GM12891 (cell line): ENCODE results near the gene C9orf85.

Experiments
- POLR2A ChIP-seq: IDR thresholded peaks from 2 replicates; pipeline ENCODE4 v1.6.1; 2011; ENCODE audit warnings: low read depth, low read length, control low read depth
- POLR2AphosphoS5 ChIP-seq: IDR thresholded peaks from 2 replicates; pipeline ENCODE4 v1.6.1; 2011; ENCODE audit warnings: low read depth, low read length, control low read depth
- SPI1 ChIP-seq: IDR thresholded peaks from 2 replicates; pipeline ENCODE4 v1.6.1; 2011; ENCODE audit warnings: low read depth, low read length, control low read depth
- TAF1 ChIP-seq: IDR thresholded peaks from 2 replicates; pipeline ENCODE4 v1.6.1; 2011; ENCODE audit warnings: low read depth, low read length, control low read depth

DNA sequence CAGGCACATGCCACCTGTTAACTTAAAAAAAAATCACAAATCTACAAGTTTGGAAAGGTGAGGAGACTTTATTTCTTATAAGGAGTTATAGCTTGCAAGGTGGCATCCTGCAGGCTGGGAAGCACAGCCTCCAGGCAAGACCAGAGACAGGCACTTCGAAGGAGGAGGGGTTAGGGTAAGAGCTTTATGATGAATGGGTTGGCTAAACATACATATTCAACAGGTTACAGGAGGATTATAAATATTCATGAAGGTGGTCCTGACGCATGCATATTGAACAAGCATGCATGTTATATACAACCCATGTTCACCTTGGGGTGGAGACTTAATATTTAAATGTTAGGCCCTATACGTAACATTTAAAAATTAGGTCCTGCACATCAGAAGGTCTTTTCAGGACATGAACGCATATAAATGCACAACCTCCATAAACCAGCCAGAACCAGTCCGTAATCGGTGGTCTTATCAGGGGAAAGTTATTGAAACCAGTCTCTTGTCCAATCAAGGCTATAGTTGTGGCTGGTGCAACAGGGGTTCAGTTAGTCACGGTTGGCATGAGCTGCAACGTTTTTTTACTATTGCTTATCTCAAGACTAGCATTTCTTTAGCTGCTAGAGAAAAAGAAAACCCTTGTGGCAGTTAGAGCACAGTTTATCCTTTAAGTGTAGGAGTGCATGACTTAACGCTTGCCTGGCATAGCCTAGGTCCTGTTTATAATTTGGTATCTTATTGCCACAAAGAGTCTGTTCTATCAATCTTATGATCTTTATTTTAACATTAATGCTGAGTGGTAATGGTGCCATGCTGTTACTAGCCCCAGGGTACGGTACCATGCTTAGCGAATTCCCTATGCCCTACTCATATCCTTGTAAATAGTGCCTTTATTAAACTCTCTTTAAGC is 76.3 kb downstream of the C9orf85 start:
- TF ChIP-seq POLR2AphosphoS5 (no peak), POLR2A (no peak), SPI1 (no peak), TAF1 (no peak)
